NOMO-1 (cell line): Measurements from ENCODE around the gene MASTL.
"Not testable (repeated sequence)": the region's sequence is repeated elsewhere in the genome, so short reads cannot be mapped to it uniquely, and the experiment has no call there.

Source experiments
- DNase-seq, 2 experiments: peaks; one replicate each; lab custom pipeline; 2025; ENCODE audit not compliant: unreplicated experiment in 2 of 2; lab: John Stamatoyannopoulos, UW

Gene MASTL

DNA sequence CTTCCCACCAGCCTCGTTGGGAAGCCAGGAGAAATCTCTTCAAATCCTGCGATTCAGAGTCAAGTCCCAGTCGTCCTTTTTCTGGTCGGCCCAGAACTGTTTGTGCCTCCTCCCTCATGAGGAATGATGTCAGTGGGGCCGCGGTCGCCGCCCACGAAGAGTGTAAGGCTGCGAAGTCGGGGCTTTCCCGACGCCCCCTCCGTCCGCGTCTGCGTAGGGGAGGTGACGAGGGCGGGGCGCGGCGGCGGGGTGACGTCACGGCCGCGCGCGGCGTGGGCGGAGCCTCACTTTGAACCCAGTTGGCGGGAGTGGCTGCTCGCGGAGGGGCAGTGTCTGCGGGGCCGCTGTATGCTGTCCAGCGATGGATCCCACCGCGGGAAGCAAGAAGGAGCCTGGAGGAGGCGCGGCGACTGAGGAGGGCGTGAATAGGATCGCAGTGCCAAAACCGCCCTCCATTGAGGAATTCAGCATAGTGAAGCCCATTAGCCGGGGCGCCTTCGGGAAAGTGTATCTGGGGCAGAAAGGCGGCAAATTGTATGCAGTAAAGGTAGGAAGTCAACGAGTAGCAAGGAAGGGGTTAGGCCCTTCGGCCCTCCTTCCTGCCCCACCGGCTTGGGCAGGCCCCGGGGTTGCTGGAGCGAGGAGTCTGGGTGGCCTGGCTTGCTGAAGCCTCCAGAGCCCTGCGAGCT lies at the start of gene MASTL:
TSS of gene MASTL (plus strand) at position 287 of the 689 bp plus-strand sequence. CDS start at position 362, 75 bp downstream.
- DNase-seq = peak; percentile 84

- DNase-seq = no peak
Observed at GRCh38 chr10:27108165-27108564, 47.0 kb upstream of the MASTL start.

GRCh38 chr10:27134371-27134770 lies 20.8 kb upstream of the MASTL start:
- no peak for DNase-seq

- DNase-seq = peak in 1 of 2 experiments; percentile 40
Observed at GRCh38 chr10:27138277-27138676, 16.9 kb upstream of the MASTL start.

GRCh38 chr10:27143686-27144085 lies 11.5 kb upstream of the MASTL start:
- DNase-seq = no peak

DNA sequence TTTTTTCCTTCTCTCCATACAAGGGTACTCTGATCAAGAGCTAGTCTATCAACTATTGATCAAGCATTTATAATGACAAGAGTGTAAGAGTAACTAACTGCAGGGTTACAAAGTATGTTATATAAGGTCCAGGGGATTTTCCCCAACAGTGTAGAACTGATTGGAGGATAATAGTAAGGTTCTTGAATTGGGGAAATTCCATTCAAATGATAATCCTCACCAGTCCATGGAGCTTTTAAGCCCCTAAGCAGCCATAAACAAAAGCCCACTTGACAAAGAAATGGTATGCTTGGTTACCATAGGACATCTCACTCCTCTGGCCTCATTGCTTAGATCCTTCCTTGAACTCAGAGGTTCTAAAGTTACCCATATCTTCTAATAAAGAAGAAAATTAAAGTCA lies 9.2 kb upstream of the MASTL start:
- DNase-seq = no peak

DNA sequence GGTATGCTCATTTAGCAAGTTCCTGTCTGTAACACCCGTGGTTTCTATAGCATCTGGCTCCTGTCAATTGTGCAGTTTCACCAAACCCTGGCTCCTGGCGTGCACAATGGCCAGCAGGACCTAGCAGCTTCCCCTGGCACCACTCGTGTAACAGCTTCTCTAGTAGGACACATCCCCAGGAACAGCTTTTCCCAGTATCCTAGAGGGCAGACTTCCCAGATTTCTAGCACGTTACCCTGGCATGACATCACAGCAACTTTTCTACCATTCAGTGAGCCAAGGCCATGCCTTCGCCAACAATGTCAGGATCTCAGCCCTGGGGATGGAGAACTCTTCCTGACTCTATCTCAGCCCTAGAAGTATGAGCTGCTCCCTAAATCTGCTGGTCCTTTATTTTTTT lies 7.5 kb upstream of the MASTL start:
- DNase-seq = no peak

DNA sequence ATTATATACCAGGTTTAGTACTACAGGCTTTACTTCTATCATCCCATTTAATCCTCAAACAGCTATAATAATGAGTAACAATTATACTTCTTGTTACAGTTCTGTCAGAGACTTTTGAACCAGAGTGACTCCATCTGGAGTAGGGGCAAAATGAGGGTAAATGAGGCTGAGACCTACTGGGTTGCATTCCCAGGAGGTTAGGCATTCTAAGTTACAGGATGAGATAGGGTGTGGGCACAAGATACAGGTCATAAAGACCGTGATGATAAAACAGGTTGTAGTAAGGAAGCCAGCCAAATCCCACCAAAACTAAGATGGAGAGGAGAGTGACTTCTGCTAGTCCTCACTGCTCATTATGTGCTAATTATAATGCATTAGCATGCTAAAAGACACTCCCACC lies 4.9 kb upstream of the MASTL start:
- no peak for DNase-seq

- DNase-seq = no peak
Observed at GRCh38 chr10:27152687-27153086, 2.5 kb upstream of the MASTL start.

GRCh38 chr10:27153329-27153728 lies 1.8 kb upstream of the MASTL start:
- no peak for DNase-seq

GRCh38 chr10:27153845-27154193 lies 1.3 kb upstream of the MASTL start:
- peak in 1 of 2 experiments; percentile 57 for DNase-seq

- DNase-seq = not testable (repeated sequence)
Observed at GRCh38 chr10:27156566-27156965, 1.4 kb downstream of the MASTL start.

GRCh38 chr10:27157150-27157549 lies 2.0 kb downstream of the MASTL start:
- DNase-seq = no peak

- no peak for DNase-seq
Observed at GRCh38 chr10:27158421-27158820, 3.3 kb downstream of the MASTL start.

GRCh38 chr10:27169849-27170248 lies 14.7 kb downstream of the MASTL start:
- no peak for DNase-seq

GRCh38 chr10:27188259-27188658 lies 33.1 kb downstream of the MASTL start:
- no peak for DNase-seq

DNA sequence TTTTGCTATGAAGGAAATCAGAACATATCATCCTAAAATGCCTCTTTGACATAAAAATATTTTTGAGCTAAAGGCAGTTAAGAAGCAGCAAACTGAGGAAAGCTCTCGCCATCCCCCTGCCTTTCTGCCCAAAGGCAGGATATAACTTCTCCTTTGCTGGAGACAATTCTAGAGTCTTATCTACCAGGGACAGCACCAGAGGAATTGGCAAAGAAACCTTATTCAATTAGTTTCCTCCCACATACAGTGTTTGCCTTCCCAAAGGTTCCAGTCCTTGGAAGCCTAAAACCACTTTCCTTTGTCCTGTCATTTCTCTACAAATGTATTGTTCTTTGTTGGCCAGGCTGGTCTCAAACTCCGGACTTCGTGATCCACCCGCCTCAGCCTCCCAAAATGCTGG lies 33.7 kb downstream of the MASTL start:
- DNase-seq = no peak

GRCh38 chr10:27190508-27190907 lies 35.4 kb downstream of the MASTL start:
- no peak for DNase-seq

DNA sequence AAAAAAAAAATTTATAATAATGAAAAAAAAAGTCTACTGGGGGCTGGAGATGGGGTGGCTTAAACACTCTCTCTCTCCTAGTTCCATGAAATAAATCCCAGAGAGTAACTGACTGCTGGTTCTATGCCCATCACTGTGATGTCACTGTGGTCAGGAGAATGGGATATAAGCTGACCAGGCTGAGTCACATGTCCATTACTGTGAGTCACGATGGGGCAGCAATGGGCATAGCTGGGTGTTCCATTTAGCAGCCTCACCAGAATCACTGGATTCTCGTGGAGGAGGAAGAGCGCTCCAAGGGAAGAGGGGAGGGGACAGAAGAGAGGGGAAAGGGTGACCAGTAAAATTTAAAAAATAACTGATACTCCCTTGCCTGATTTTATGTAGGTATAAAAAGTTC lies 37.1 kb downstream of the MASTL start:
- no peak for DNase-seq

- DNase-seq = no peak
Observed at GRCh38 chr10:27197980-27198620, 42.9 kb downstream of the MASTL start.

DNA sequence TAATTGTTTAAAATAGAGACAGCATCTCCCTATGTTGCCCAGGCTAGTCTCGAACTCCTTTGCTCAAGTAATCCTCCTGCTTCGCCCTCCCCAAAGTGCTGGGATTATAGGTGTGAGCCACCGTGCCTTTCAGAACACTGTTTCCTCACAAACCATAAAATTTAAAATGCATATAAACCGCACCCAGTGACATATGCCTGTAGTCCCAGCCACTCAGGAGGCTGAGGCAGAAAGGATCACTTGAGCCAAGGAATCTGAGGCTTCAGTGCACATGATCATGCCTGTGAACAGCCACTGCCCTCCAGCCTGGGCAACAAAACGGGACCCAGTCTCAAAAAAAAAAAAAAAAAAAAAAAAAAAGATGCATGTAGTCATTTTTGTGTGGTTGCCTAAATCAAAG lies 48.7 kb downstream of the MASTL start:
- no peak for DNase-seq

DNA sequence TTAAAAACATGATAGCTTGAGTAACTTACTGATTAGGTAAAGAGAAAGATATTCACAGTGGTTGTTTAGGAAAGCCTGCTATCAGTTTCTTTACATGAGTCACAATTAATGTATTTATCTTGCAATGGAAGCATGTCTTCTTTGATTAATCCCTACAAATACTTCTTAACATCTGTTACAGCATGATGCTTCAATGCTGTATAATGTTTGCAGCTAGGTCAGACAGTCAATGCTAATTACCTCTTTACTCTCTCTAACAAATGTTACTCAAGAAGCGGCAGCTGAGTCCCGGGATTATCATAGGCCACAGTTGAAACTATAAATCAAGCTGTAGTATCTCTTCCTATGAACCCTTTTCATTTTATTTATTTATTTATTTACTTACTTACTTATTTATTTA lies 52.2 kb downstream of the MASTL start:
- no peak for DNase-seq

DNA sequence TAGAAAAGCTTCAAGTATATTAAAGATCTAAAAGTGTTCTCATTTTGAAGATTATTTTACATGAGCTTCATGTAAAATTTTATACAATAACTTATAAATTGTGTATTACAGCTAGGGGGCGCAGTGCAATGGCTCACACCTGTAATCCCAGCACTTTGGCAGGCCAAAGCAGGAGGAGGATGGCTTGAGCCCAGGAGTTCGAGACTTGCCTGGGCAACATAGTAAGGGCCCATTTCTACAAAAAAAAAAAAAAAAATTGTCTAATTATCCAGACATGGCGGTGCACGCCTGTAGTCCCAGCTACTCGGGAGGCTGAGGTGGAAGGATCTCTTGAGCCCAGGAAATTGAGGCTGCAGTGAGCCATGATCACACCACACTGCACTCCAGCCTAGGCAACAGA lies 68.8 kb downstream of the MASTL start:
- no peak for DNase-seq
